LNCaP clone FGC (cell line): Measurements from ENCODE around the gene TRAF5.

ENCODE experiments used
- DNase-seq: peaks from one replicate; pipeline ENCODE4 v3.0.0-alpha.2; 2011; ENCODE audit warnings: low read depth
- H3K4me3 ChIP-seq: 2 replicates; pipeline ENCODE4 v1.5.1; 2011; ENCODE audit warnings: mild to moderate bottlenecking, low read depth, low read length, control low read depth
- CTCF ChIP-seq: IDR thresholded peaks from 2 replicates; pipeline ENCODE4 v1.5.1; 2012; ENCODE audit warnings: mild to moderate bottlenecking; ENCODE audit not compliant: control insufficient read depth, insufficient read depth; ENCODE audit errors: extremely low read depth

Gene TRAF5

GRCh38 chr1:211361202-211361601 is 34.6 kb downstream of the TRAF5 start:
- H3K4me3 ChIP-seq = no peak overlapping the region
- no peak for DNase-seq
- no peak for TF ChIP-seq CTCF

GRCh38 chr1:211369640-211370039 is 43.0 kb downstream of the TRAF5 start:
- TF ChIP-seq CTCF = no peak
- DNase-seq = no peak
- H3K4me3 ChIP-seq = no peak overlapping the region

- no peak for TF ChIP-seq CTCF
- no peak overlapping the region for H3K4me3 ChIP-seq
- DNase-seq = no peak
Measured at GRCh38 chr1:211370669-211371068, 44.0 kb downstream of the TRAF5 start.

GRCh38 chr1:211371406-211372105 is 44.9 kb downstream of the TRAF5 start:
- TF ChIP-seq CTCF = no peak
- no peak for DNase-seq

GRCh38 chr1:211372463-211372862 is 45.8 kb downstream of the TRAF5 start:
- H3K4me3 ChIP-seq = no peak overlapping the region
- DNase-seq = no peak
- TF ChIP-seq CTCF = no peak

More at GRCh38 chr1:211371406-211372105, 44.9 kb downstream of the TRAF5 start:
- H3K4me3 ChIP-seq = no peak overlapping the region

GRCh38 chr1:211375146-211375818 is 48.6 kb downstream of the TRAF5 start:
- TF ChIP-seq CTCF = no peak
- H3K4me3 ChIP-seq = no peak overlapping the region
- DNase-seq = no peak
